Esophagus squamous epithelium (tissue), 4 donors: Measurements from ENCODE around the gene CSTPP1.

Source experiments
- CTCF ChIP-seq, 6 experiments: fragments of 450-650 bp in 4 of 6; fragments of 200-600 bp in 2 of 6; sonication (generic) in 2 of 6; IDR thresholded peaks; one replicate each; pipeline ENCODE4 v1.5.1; 2016 to 2019; ENCODE audit warnings: antibody characterized with exemption in 6 of 6, mild to moderate bottlenecking in 4 of 6, moderate library complexity in 4 of 6
- POLR2A ChIP-seq, 4 donors: fragments of 450-650 bp; IDR thresholded peaks; one replicate each; pipeline ENCODE4 v1.6.1; 2017; ENCODE audit warnings: antibody characterized with exemption in 4 of 4, mild to moderate bottlenecking in 4 of 4, moderate library complexity in 3 of 4

GRCh38 chr11:47021965-47022364 lies 85.4 kb downstream of the CSTPP1 start:
- TF ChIP-seq CTCF (IDR thresholded peaks at IDR 0.05) (no peak), POLR2A (IDR thresholded peaks at IDR 0.05) (no peak)
